Stimulated activated naive CD8-positive, alpha-beta T cell treated with anti-CD3 and anti-CD28 coated beads, Interleukin-15, Interleukin-2, amounts not matched to agents 100 U/mL and 50 U/mL, for 24 hours (primary cell): ENCODE measurements around the gene BBS4.
"Not testable (repeated sequence)": the region's sequence is repeated elsewhere in the genome, so short reads cannot be mapped to it uniquely, and the experiment has no call there.

ENCODE experiments used
- ATAC-seq: fragments of 150-1000 bp; cut with Tn5 transposase; one replicate; pipeline ENCODE4 v1.10.0; 2021
- DNase-seq: peaks from one replicate; pipeline ENCODE4 v3.0.0; 2021

The BBS4 gene, protein sequence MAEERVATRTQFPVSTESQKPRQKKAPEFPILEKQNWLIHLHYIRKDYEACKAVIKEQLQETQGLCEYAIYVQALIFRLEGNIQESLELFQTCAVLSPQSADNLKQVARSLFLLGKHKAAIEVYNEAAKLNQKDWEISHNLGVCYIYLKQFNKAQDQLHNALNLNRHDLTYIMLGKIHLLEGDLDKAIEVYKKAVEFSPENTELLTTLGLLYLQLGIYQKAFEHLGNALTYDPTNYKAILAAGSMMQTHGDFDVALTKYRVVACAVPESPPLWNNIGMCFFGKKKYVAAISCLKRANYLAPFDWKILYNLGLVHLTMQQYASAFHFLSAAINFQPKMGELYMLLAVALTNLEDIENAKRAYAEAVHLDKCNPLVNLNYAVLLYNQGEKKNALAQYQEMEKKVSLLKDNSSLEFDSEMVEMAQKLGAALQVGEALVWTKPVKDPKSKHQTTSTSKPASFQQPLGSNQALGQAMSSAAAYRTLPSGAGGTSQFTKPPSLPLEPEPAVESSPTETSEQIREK

DNA sequence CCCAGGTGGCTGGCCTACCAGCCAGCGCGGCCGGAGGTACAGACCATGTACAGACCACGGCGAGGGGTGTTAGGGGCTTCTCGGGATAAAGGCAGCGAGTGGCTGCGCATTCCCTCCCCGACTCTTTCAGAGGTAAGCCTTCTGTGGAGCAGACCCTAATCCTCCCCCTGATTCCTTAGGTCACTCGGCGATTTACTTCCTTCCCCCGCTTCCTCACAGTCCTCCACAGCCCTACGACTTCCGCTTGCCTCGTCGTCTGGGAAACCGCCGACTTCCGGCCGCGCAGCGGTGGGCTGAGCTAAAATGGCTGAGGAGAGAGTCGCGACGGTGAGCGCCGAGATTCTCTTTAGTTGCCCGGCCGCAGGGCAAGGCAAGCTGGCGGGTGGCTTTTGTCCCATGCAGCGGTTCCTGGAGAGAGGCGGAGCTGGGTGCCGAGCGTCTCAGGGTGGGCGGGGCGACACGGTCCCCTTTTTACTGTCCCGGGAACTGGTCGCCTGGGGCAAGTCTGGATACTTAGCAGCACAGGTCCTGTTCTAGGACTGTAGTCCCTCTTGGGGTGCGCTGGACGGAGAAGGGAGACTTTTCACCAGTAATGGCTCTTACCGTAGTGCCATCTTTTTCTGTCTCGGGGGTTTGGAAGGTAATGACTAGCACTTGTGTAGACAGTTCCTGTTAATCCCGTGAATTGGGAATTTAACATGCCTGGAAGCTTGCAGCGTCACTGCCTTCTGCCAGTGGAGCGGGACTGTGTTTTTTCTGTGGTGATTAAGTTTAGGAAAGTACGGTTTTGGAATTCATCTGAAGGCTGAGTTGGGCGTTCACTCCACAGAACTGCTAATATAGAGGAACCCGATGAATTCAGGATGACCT lies at the start of gene BBS4, which contains the start of gene HIGD2B:
TSS of gene BBS4 (plus strand) at position 283 of the 870 bp plus-strand sequence. CDS start at position 304, 21 bp downstream.
TSS of gene HIGD2B (minus strand) at position 258 of the 870 bp plus-strand sequence. CDS start 9,808 bp downstream, outside the sequence.
- peak; percentile 98 for ATAC-seq
- DNase-seq = peak; percentile 91

DNA sequence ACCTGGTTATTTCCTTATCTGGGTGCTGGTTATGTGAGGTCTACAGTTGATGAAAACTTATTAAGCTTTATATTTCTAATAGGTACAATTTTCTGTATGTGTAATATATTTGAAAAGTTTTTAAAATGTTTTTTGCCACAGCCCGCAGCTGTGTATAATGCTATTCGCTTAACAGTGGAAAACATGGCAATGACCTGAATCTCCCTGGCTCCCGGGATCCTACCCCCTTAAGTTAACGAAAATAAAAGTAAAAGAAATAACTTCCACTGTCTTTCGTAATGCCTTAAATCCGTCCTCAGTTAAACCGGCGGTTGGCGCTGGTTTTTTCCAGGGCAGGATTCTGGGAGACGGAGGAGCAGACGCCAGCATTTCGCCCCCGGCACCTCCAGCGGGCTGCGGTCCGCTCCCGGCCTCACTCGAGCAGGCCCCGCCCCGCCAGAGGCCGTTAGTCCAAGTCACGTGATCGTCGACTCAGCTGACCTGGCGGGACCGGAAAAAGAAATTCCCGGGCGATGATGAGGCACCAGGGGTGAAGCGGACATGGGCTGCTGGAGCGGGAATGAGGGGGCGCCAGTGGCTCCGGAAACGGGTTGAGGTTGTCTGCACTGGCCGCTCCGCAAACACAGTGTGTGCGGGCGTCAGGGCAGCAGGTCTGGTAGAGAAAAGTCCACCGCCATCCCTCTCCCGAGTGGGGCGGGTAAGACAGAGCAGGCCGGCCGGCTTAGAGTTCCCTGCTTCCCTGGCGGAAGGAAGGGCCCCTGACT lies 49.3 kb upstream of the BBS4 start:
- ATAC-seq = peak; percentile 74
- peak; percentile 73 for DNase-seq

DNA sequence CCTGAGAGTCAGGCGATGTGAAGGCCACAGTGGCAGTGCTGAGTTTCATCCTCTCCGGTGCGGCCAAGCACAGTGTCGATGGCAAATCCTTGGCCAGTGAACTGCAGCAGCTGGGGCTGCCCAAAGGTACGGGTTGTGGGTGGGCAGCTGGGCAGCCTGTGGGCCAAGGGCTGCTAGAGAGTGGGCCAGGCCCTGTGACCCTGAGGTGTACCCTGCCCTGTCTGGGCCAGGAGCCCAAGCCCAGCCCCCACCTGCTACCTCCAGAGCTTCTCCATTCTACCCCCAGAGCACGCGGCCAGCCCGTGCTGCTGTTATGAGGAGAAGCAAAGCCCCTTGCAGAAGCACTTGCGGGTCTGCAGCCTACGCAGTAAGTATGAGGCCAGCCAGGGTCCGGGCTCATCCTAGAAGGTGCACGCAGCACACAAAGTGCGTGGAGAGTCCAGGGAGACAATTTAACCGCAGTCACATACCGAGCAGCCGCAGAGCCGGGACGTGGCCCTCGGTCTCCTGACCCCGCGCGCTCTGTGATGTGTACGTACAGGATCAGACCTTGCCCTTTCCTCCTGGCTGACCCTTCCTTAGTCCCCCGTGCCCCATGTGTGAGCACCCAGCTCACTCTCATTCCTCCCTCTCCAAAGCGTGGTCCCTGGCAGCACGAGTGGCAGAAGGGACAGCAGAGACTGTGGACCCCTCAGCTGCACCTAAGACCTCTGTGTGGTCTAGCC lies 46.1 kb upstream of the BBS4 start:
- DNase-seq = not testable (repeated sequence)

DNA sequence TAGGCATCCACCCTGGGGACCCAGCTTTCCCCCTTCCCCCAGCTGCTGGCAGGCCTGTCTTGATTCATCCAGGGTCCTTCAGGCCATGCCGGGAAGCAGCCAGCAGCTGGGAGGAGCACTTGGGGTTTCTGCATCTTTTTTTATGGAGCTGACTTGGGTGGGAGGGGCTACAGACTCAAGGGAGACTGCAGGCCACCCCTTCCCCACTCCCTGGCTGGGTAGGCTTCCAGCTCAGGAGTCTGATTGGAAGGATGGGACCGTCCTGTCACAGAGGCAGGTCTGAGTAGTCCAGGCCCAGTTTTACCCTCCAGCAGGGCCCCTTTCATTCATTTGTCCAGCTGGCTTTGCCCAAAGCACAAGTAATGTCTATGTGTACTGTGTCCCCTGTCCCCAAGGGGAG lies 43.7 kb upstream of the BBS4 start:
- ATAC-seq, DNase-seq: not testable (repeated sequence)

More for the DNA sequence above, 46.1 kb upstream of the BBS4 start:
- not testable (repeated sequence) for ATAC-seq

DNA sequence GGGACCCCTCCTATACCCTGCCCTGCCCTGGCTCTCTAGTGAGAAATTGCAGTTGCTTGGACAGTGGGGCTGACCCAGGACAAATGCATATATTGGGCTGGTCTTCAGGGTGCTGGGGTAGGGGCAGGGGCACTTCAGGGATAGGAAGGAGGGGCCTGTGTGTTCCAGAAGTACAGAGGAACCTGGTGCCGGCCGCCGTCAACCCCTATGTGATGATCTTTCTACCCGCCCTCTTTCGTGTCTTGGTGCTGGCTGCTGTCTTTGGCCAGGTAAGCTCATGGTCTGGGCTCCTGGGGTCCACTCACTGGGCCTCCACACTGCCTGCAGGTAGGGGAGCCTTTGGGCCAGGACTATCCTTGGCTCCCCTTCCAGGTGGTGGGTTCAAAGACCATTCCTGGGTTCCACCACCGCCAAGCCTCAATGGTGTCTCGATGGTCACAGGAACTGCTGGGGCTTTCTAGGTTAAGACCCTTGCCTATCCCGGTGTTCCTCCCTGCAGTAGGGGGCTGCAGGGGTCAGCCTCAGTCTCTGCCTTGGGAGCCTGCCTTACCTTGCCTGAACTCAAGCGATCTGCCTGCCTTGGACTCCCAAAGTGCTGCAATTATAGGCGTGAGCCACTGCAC lies 37.3 kb upstream of the BBS4 start:
- not testable (repeated sequence) for ATAC-seq, DNase-seq

DNA sequence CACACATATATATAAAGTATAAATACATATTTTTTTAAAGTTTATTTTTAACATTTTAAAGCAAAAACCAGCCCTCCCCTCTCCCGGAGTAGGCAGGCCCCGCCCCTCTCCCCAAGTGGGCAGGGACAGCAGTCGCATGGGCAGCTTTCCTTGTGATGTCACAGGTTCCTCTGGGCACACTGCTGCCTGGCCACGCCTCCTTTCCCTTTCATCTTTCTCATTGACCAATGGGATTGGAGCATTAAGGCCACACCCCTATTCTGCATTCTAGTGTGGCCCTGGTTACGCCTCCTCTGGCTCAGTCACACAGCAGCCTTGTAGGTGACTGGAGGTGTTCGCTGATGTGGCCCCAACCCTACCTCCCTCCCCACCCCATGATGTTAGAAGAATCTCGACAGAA lies 31.6 kb upstream of the BBS4 start, which contains the start of gene GOLGA6B:
TSS of gene GOLGA6B (plus strand) at position 301 of the 400 bp plus-strand sequence. CDS start at position 342, 41 bp downstream.
- ATAC-seq, DNase-seq: not testable (repeated sequence)

DNA sequence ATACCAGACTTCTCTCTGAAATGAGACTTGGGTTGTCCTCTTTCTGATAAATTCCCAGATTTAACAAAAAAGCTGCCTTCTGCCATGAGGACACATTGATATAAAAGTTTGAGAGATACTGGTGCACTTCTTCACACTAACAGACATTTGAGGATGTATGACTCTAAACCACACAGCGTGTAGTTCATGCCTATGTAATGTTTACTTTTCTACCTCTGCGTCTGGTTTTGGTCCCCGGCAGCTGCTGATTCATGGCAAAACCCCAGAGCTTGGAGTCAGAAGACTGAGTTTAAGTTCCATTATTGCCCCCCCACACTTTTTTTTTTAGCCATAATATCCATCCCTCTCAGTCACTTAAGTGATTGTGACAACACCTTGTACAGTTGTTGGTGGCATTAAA lies 30.0 kb upstream of the BBS4 start:
- ATAC-seq, DNase-seq: not testable (repeated sequence)

DNA sequence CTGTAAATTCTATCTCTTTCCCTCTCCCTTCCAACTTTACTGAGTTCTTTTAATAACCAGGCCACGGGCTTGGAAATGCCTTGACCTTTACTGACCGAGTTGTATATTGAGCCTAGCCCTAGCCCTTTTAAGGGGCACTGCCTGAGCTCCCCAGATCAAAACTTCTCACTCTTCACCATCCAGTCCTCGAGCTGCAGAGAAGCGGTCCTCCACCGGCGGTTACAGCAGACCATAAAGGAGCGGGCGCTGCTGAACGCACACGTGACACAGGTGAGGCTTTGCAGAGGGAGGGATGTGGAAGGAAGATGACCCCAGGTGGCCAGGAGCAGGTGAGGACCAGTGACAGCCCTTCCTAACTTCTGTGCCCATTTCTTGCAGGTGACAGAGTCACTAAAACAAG lies 24.9 kb upstream of the BBS4 start:
- not testable (repeated sequence) for ATAC-seq, DNase-seq

DNA sequence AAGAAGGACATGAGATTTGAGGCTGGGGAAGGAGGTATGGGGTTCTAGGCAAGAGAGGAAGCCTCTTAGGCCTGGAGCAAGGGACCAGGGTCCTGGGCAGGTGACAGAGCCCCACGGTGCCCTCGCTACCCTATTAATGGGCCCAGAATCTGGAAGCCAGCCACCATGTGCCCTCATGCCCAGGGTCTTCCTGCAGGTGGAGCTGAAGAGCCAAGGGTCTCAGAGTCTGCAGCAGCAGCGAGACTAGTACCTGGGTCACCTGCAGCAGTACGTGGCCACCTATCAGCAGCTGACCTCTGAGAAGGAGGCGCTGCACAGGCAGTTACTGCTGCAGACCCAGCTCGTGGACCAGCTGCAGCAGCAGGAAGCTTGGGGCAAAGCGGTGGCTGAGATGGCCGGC lies 22.1 kb upstream of the BBS4 start:
- DNase-seq, ATAC-seq: not testable (repeated sequence)

DNA sequence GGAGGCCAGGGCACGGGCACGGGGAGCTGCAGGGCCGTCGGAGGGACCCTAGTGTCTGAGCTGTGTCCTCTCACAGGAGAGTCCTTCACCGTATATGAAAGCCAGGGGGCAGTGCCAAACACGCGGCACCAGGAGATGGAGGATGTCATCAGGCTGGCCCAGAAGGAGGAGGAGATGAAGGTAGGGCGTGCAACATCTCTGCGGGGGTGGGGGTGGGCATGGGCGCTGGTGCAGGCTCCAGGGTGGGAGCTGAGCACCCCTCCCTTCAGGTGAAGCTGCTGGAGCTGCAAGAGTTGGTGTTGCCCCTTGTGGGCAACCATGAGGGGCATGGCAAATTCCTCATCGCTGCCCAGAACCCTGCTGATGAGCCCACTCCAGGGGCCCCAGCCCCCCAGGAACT lies 20.3 kb upstream of the BBS4 start:
- not testable (repeated sequence) for DNase-seq, ATAC-seq

DNA sequence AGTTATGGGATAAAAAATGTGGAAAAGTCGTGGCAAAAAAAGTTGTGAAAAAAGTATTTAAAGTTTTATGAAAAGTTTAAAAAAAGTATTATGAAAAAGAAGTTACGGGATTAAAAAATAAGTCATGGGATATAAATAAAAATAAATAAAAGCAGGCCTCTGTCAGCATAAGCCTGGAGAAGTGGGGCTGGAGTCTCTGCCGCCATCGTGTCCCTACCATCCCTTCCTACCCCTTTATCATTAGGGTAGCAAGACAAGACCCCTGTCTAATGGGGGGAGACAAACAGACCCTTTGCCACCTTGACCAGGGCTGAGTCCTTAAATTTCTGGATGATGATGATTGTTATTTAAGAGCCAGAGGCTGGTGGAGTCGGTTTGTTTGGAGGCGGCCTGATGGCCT lies 16.2 kb upstream of the BBS4 start:
- not testable (repeated sequence) for DNase-seq, ATAC-seq

DNA sequence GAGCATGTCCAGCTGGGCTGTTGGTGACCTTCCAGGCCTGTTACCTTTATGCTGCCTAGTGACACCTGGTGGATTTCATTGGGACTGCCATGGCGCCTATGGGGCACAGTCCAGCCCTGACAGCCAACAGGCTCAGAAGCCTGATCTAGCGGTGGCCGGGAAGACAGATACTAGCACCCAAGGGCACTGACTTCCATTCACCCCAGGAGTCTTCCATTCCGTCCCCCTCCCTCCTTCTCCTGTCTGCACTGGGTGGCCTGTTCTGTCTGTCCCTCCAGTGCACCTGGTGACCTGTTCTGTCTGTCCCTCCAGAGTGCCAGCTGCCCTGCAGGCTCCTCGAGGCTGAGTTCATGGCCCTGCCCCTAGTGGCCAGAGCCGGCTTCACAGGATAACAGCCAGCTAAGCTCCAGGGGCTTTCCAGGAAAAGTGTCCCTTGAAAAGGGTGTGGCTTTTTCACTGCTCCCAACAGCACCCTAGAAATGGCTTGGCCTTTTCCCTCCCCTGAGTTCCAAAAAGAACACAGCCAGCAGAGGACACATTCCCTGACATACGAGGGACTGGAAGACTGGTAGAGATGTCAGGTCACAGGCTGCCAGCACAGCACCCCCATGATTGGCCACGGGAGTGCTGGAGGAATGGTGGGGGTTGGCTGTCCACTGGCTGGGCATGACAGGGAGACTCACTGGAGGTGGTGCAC lies 15.2 kb upstream of the BBS4 start:
- DNase-seq (peak; percentile 75), ATAC-seq (peak; percentile 97)

DNA sequence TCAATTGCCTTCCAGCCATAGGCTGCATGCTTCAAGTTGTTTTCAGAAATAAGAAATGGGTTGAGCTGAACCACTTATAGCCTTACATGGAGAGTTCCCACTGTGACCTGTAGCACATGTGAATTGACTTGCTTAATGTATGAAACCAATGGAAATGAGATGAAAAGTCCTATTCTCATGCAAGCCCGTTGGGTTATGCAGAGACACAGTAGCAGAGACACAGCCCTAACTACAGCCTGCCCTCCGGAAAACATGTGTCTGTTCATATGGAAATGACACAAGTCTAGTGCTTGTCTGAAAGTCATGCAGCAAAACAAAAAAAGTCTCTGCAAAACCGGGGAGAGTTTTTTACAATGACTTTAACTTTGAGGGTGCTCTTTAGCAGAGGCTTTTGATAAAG lies 14.5 kb upstream of the BBS4 start:
- ATAC-seq (no peak), DNase-seq (no peak)

DNA sequence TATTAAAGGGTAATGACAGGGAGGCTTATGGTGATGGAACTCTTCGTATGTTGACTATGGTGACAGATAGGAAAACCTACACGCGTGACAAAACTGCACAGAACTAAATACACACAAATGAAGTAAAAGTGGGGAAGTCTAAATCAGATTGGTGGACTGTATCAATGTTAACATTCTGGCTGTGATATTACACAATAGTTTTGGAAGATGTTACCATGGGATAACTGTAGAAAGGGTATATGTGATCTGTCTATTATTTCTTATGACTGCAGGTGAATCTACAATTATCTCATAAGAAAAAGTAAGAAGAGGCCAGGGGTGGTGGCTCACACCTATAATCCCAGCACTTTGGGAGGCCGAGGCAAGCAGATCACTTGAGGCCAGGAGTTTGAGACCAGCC lies 9.2 kb upstream of the BBS4 start:
- DNase-seq = no peak
- ATAC-seq = no peak

DNA sequence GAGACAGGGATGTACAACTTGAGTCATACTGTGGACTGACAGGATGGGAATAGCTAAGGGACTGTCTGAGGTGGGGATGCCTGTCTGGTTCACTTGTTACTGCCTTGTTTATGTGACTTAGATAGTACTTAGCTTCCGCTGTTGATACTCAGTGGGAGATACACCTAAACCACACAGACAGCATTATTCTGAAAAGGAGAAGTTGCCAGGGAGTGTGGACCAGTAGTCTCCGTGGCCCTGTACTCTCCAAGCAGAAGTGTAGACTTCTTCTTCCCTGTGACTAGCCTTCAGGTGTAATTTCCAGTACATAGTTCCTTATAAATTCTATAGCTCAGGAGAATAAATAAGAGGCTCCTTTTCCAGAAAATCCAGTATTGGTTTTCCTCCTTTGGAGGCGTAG lies 5.1 kb upstream of the BBS4 start:
- no peak for ATAC-seq
- DNase-seq = no peak

DNA sequence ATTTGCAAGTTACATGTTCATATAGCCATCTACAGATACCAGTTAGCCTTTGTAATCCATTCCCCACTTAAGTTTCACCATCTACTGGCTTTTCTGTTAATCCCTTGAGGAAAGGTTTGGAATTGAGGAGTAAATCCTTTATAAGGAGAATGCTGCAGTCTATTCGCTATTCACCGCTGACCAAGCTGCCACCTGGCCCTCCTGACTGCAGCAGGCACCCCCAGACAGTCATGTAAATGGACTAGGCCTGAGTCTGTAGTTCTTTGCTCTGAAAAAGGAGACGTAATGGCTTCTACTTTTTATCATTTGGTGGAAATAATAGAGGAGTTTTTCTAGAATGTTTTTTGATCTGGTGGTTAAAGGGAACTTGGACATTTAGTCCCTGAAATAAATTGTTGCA lies 3.2 kb upstream of the BBS4 start:
- DNase-seq (no peak), ATAC-seq (no peak)

DNA sequence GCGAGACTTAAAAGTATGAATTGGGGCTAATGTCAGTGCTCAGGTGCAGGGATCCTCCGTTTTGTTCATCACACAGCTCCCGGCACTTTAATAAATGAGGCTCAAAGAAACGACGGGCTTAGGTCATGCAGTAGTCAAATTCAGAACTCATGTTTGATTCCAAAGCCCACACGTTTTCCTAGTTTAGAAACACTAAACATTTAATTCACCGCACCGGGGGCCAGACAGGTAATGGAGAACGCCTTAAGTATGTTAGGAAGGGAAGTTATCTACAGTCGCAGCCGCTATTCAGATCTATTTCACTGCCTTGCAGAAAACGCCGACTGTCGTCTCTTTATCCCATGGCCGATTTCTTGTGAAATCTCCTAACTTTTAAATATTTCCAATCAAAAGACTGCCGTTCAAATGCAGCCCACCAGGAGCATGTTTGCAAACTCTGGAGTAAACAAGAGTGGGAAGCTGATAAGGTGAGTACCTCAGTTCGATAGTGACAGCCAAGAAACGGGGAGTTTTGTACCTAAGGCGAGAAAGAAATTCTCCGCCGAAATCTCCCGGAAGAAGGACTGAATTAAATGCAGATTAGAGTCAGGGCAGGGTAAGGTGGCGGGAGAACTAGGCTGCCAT lies 594 bp upstream of the BBS4 start:
- DNase-seq (no peak), ATAC-seq (no peak)

DNA sequence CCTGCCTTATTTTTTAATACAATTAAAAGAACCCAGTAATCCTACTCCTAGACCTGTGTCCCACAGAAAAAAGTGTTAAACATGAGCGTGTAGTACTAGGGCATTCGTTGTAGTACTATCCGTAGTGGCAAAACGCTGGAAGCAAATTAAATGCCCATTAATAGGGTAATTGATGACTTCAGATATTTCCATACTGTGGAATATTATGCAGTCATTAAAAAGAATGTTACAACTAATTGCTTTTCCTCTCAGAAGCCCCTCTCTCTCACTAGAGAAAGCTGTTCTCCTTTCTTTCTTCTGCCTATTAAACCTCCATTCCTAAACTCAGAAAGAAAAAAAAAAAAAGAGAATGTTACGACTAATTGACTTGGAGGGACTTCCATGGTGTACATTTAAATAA lies 2.7 kb downstream of the BBS4 start:
- ATAC-seq (no peak), DNase-seq (no peak)

DNA sequence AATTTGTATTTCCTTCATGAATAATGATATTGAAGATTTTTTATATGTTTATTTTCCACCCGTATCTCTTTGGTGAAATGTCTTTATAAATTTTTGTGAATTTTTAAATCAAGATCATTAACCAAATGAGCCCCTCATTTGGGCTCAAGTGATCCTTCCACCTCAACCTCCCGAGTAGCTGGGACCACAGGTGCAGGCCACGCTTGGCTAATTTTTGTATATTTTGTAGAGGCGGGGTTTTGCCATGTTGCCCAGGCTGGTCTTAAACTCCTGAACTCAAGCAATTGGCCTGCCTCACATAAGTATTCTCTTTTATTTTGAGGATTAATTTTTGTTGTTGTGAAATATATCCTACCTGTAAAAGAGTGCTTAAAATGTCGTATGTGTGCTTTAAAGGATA lies 4.9 kb downstream of the BBS4 start:
- ATAC-seq = no peak
- no peak for DNase-seq
